Mucosa of descending colon (tissue), 3 donors: ENCODE measurements around the gene PHF2. TPM values are rescaled to one million over a fixed set of nuclear protein-coding genes. Genes with fewer than 3 reads are reported as not detected.

Source experiments
- ATAC-seq: fragments of 200-7000 bp; cut with Tn5 transposase; one replicate; pipeline ENCODE4 v1.9.1; 2020; ENCODE audit warnings: mild to moderate bottlenecking, moderate library complexity
- DNase-seq, 3 donors: peaks; one replicate each; pipeline ENCODE4 v3.0.0-alpha.2; 2020
- H3K36me3 ChIP-seq: fragments of 200-600 bp; one replicate; pipeline ENCODE4 v1.8.0; 2021; ENCODE audit warnings: low read depth, mild to moderate bottlenecking
- H3K4me1 ChIP-seq: fragments of 200-600 bp; one replicate; pipeline ENCODE4 v1.8.0; 2021; ENCODE audit warnings: low read depth, mild to moderate bottlenecking
- H3K4me3 ChIP-seq: fragments of 200-600 bp; one replicate; pipeline ENCODE4 v1.8.0; 2021; ENCODE audit warnings: mild to moderate bottlenecking
- H3K9me3 ChIP-seq: fragments of 200-600 bp; one replicate; pipeline ENCODE4 v1.8.0; 2021; ENCODE audit warnings: mild to moderate bottlenecking
- CTCF ChIP-seq: fragments of 200-600 bp; IDR thresholded peaks from one replicate; pipeline ENCODE4 v1.8.0; 2022; ENCODE audit warnings: antibody characterized with exemption, mild to moderate bottlenecking
- intact Hi-C, 2 donors: fragments of 100-400 bp; cut with DNase I in 1 of 2; cut with micrococcal nuclease in 1 of 2; formaldehyde crosslinking; loops; one replicate each; pipeline versions ENCODE4 v1.11.0 to v1.11.1; 2022; cut with DNase I, micrococcal nuclease
- total RNA-seq, 3 donors: library from RNA; stranded (reverse); fragmentation: NEBNext Ultra II Directional in 2 of 3; extraction: Animal tissue kit (Norgen Biotek cat#: 25700) in 2 of 3; gene quantifications; one replicate each; pipeline versions ENCODE4 v1.2.1 to v1.2.4, GENCODE V29; 2021 to 2023
- donor health status: DM: no; HTN: no; CAD: no; lungs with moderate emphysema.
- donor health status: DM: no; HTN: no; CAD: no.
- donor health status: DM: no; HTN: yes; CAD: no.

PHF2 gene
- total RNA-seq, 3 donors from 2014 or later: 19.1 to 42.9 (median 21.7) TPM

GRCh38 chr9:93592008-93592642, 15.7 kb downstream of the PHF2 start:
- Histone ChIP-seq H3K4me3 (no peak overlapping the region), H3K9me3 (no peaks in the 10 kb centered on the region), H3K4me1 (peaks cover 15% of the 10 kb centered on the region), H3K36me3 (no peaks in the 10 kb centered on the region)
- no peak for ATAC-seq
- DNase-seq: no peak
- TF ChIP-seq CTCF: no peak
- intact Hi-C loops: no loop called here

- ATAC-seq (peak; percentile 40), DNase-seq (no peak)
- intact Hi-C loops: no loop called here
- no peaks in the 10 kb centered on the region for H3K9me3 ChIP-seq
- no peak for TF ChIP-seq CTCF
- no peaks in the 10 kb centered on the region for H3K36me3 ChIP-seq
- H3K4me1 ChIP-seq: peaks cover 18% of the 10 kb centered on the region
- no peak overlapping the region for H3K4me3 ChIP-seq
Measured at GRCh38 chr9:93592643-93593021, 16.2 kb downstream of the PHF2 start.

- peaks cover 21% of the 10 kb centered on the region for H3K4me1 ChIP-seq
- no peaks in the 10 kb centered on the region for H3K9me3 ChIP-seq
- no peaks in the 10 kb centered on the region for H3K36me3 ChIP-seq
- TF ChIP-seq CTCF: no peak
- no peak overlapping the region for H3K4me3 ChIP-seq
- DNase-seq (no peak), ATAC-seq (no peak)
- intact Hi-C loops: no loop called here
Measured at GRCh38 chr9:93593144-93593658, 16.8 kb downstream of the PHF2 start.

- no peaks in the 10 kb centered on the region for H3K36me3 ChIP-seq
- intact Hi-C loops: no loop called here
- DNase-seq (peak; percentile 83 to 88 (median 88)), ATAC-seq (peak; percentile 87)
- no peaks in the 10 kb centered on the region for H3K9me3 ChIP-seq
- H3K4me3 ChIP-seq: no peak overlapping the region
- peaks cover 26% of the 10 kb centered on the region for H3K4me1 ChIP-seq
- TF ChIP-seq CTCF: no peak
Measured at GRCh38 chr9:93594041-93594756, 17.8 kb downstream of the PHF2 start.

- no peak for TF ChIP-seq CTCF
- no peak for DNase-seq
- intact Hi-C loops: no loop called here
- Histone ChIP-seq H3K4me1 (peaks cover 39% of the 10 kb centered on the region), H3K36me3 (no peaks in the 10 kb centered on the region), H3K4me3 (no peak overlapping the region), H3K9me3 (no peaks in the 10 kb centered on the region)
- no peak for ATAC-seq
Measured at GRCh38 chr9:93595461-93595860, 19.1 kb downstream of the PHF2 start.
